ENCODE data around the gene MAP2K1.

Gene MAP2K1

GRCh38 chr15:66394472-66394871, 7.8 kb downstream of the MAP2K1 start:
- DNase-seq (ENCODE audit: low spot score): no peak

- no peak for DNase-seq (ENCODE audit: low spot score)
Observed at GRCh38 chr15:66394915-66395314, 8.2 kb downstream of the MAP2K1 start.

DNA sequence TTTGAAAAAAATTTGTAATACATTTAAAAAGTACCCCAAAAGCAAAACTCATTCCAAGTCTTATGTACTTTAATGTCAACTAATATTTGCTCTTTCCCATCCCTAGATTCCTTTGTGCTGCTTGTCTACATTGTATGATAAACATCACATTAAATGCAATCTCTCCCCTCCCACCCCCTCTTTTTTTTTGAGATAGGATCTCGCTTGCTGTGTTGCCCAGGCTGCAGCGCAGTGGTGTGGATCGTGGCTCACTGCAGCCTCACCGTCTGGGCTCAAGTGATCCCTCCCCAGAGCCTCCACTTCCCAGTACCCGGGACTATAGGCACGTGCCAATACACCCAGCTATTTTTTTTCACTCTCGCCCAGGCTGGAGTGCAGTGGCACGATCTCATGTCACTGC, 12.6 kb downstream of the MAP2K1 start:
- no peak for DNase-seq (ENCODE audit: low spot score)

GRCh38 chr15:66400351-66400774, 13.7 kb downstream of the MAP2K1 start:
- no peak for DNase-seq (ENCODE audit: low spot score)

DNA sequence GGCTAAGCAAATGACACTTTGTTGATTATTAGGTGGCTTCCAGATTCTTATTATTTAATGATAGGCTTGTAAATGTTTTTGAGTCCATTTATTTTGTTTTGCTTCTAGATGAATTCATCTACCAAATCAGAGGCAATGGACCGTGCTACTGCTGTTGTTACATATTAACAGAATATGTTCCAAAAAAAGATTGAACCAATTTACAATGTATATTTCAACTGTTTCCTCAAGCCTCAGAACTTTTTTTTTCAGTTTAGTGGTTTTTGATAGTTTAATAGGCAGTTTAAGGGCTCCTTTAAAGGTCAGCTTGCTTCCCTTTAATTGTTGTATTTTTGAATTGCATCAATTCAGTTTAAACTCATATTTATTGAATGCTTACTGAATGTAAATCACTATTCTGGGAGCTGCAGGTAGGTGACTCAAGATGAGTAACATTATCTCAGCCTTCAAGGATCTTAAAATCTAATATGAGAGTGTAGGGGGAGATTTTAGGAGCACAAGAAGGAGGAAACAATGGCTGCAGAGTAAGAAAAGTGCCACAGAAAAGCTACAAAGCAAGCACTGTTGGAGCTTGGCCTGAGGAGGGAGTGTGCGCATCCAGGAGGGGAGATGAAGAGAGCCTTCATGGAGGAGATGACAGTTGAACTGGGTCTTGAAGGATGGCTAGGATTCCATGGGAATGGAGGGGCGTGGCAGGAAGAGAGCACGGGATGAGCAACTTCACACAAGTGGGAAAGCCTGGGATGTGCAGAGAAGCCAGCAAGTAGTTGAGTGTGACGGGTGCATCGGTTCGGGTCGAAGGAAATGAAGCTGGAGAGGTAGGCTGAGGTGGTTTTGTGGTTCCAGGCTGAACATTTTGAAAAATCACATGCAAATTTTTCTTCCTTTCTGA, 14.7 kb downstream of the MAP2K1 start:
- DNase-seq (ENCODE audit: low spot score): no peak

GRCh38 chr15:66402761-66403284, 16.1 kb downstream of the MAP2K1 start:
- no peak for DNase-seq (ENCODE audit: low spot score)

DNA sequence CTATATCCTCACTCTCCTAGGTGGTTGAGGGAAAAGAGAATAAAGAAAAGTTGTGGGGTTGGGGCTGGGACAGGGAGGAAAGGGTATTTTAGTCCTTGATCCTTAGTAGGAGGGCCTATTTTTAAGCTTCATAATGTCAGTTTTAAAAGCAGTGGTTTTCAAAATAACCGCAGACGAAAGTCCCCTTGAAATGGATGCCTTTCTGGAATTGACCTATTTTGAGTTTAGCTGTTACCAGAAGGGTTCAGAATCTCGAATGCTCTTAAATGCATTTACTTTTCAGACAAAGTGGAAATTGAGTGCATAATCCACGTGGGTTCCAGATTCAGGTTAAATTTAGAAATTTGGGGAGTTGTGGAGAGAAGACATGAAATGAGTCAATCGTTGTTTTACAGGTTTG, 16.6 kb downstream of the MAP2K1 start:
- no peak for DNase-seq (ENCODE audit: low spot score)

- DNase-seq (ENCODE audit: low spot score): no peak
Observed at GRCh38 chr15:66404122-66404521, 17.4 kb downstream of the MAP2K1 start.

GRCh38 chr15:66404532-66404931, 17.8 kb downstream of the MAP2K1 start:
- DNase-seq (ENCODE audit: low spot score): no peak

GRCh38 chr15:66405007-66405406, 18.3 kb downstream of the MAP2K1 start:
- no peak for DNase-seq (ENCODE audit: low spot score)

DNA sequence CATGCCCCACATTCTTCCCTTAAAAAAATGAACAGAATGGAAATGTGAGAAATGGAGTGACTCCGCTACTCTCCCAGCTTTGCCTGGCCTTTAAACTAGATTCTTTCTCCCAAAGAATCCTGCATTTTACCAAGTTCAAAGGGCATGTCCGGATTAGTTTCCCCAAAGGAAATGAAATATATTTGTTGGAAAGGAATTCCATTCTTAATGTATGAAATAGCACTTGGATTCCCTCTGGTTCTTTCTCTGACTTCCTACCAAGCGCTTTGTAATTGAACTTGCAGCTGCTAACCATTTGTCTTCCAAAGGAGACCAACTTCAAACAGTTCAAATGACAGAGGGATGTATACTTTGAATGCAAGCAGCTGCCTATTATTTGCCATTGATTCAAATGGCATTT, 18.9 kb downstream of the MAP2K1 start:
- DNase-seq (ENCODE audit: low spot score): no peak

DNA sequence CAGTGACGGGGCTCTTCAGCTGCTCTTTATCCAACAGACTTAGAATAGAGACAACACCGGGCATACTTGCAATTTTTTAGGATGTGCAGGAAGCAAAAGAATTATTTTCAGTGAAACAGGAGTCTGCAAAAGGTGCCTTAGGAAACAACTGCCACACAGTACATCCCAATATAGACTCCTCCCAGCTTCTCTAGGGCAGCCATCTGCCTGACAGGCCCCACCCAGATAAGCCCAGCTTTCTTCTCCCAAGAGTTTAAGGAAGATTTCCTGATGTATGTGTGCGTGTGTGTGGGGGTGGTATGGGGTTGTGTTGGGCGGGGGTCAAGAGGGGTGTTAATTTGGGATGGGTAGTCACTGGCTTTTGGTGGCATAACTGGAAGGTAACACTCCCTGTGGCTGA, 21.5 kb downstream of the MAP2K1 start:
- no peak for DNase-seq (ENCODE audit: low spot score)

DNA sequence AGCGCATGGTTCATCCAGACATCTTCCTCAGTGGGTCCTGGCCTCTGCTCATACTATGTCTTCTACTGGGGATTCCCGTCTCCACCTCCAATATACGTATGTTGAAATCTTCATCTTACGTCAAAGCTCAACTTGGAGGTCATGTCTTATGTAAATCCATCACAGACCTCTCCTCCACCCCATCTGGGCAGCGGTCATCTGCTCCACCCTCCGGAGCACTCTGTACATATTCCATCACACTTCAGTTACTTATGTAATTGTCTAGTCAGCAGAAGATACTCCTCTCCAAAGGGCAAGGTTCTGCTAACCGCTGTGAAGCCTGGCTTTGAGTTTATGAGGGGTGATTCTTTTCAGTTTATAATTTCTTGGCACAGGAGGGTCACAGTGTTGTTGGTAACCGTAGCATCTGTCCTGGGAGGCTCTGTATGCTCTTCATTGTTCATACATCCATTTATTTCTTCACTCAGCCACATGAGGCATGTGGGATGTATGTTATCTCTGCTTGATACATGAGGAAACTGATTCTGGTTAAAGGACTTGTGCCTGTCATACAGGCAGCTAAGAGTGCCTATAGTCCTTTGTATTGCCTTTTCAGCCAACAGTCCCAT, 22.1 kb downstream of the MAP2K1 start:
- no peak for DNase-seq (ENCODE audit: low spot score)

DNA sequence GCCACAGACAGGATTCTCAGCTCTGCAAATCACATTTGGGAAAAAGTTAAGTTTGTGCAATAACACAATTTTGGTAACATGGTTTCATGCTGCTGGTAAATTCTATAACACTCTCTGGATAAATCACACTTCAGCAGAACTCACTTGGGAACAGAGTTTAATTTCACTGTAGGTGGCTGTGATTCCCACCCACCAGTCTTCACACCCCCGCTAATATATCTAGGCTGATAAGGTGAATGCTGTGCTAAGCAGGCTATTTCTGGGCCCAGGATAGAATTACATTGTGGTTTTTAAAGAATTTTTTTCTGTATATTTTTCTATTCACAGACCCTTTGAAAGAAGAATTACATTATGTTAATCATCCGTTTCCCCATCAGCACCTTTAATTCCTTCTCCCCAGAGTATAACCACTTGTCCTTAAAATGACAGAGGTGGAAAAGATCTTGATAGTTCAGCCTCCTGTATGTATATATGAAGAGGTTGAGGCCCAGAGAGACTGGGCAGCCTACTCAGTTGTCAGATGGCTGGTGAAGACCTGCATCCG, 22.9 kb downstream of the MAP2K1 start:
- no peak for DNase-seq (ENCODE audit: low spot score)

- DNase-seq (ENCODE audit: low spot score): no peak
Observed at GRCh38 chr15:66411190-66411589, 24.5 kb downstream of the MAP2K1 start.

GRCh38 chr15:66412220-66412619, 25.5 kb downstream of the MAP2K1 start:
- no peak for DNase-seq (ENCODE audit: low spot score)

GRCh38 chr15:66413579-66413978, 26.9 kb downstream of the MAP2K1 start:
- DNase-seq (ENCODE audit: low spot score): no peak

- DNase-seq (ENCODE audit: low spot score): no peak
Observed at GRCh38 chr15:66415360-66415759, 28.6 kb downstream of the MAP2K1 start.

- DNase-seq (ENCODE audit: low spot score): no peak
Observed at GRCh38 chr15:66417736-66418135, 31.0 kb downstream of the MAP2K1 start.

- no peak for DNase-seq (ENCODE audit: low spot score)
Observed at GRCh38 chr15:66419471-66419870, 32.8 kb downstream of the MAP2K1 start.

DNA sequence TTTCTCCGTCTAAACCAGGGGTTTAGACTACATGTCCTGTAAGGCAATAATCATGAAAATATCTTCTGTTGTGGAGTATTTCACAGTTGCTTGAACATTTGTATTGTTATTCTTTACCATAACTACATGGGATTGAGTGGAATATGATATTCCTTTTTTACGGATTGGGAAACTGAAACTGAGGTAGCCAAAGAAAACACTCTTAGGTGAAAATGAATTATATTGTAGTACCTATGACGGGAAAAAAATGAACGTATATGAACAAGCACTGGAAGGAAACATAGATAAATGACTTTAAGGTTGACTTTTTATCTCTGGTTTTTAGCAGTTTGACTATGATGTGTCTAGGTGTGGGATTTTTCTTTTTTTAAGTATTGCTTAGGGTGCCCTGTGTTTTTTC, 35.6 kb downstream of the MAP2K1 start:
- no peak for DNase-seq (ENCODE audit: low spot score)

- DNase-seq (ENCODE audit: low spot score): no peak
Observed at GRCh38 chr15:66423149-66423548, 36.4 kb downstream of the MAP2K1 start.

GRCh38 chr15:66424963-66425612, 38.4 kb downstream of the MAP2K1 start:
- no peak for DNase-seq (ENCODE audit: low spot score)

Measured in CD4-positive, alpha-beta T cell treated with Interleukin-6 at 100 ng/mL for 8 hours (primary cell).